ENCODE measurements around the gene DSC1.

DNA sequence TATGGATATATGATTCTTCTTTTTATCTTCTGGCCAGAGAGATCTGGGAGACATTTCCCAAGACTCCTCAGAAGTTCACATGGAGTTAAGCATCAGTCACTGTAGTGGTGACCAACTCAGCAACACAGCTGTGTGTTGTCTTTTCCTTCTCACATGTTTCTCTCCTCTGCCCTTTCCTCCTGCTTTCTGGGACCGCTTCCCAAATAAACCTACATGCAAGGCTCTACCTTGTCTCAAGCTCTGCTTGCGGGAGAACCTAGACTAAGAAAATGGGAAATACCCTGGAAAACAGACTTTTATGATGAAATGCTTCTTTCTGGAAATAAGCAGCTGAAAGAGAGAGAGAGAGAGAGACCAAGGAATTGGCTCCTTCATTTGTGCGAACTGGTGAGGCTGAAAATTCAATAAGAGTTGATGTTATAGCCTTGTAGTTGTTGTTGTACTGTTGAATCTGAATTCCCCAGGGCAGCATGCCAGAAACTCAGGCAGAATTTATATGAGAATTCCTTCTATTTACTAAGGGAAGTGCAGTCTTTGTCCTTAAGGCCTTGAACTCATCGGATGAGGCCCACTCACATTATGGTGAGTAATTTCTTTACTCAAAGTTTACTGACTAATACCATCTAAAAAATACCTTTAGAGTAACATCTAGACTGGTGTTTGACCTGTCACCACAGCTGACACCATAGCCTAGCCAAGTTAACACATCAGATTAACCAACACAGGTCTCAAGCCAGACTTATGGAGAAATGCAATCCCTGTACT lies 22.7 kb upstream of the DSC1 start:
- TF ChIP-seq MAX (IDR thresholded peaks at IDR 0.05) (no peak), TEAD4 (IDR thresholded peaks at IDR 0.05) (no peak), TCF12 (IDR thresholded peaks at IDR 0.05; ENCODE audit: low read depth) (no peak), YY1 (IDR thresholded peaks at IDR 0.05; ENCODE audit: low read depth) (no peak), EGR1 (IDR thresholded peaks at IDR 0.05) (no peak), FOXM1 (IDR thresholded peaks at IDR 0.05; ENCODE audit: borderline replicate concordance, low read depth) (no peak), TAF1 (IDR thresholded peaks at IDR 0.05; ENCODE audit: low read depth) (no peak), ZBTB7A (IDR thresholded peaks at IDR 0.05; ENCODE audit: low read depth) (no peak), REST (IDR thresholded peaks at IDR 0.05; ENCODE audit: low read depth) (no peak), EP300 (IDR thresholded peaks at IDR 0.05; ENCODE audit: borderline replicate concordance) (no peak), RAD21 (IDR thresholded peaks at IDR 0.05; ENCODE audit: low read depth) (no peak)
